Bronchial epithelial cell (primary cell): ENCODE data around the gene FARSA. TPM values are rescaled to one million over a fixed set of nuclear protein-coding genes. Genes with fewer than 3 reads are reported as not detected.
"Not testable (repeated sequence)": the region's sequence is repeated elsewhere in the genome, so short reads cannot be mapped to it uniquely, and the experiment has no call there.

Experiments
- DNase-seq: peaks from one replicate; pipeline ENCODE4 v3.0.0-alpha.2; 2010; ENCODE audit warnings: low read depth
- FAIRE-seq: peaks from 2 replicates; lab custom pipeline; 2011; peaks lifted over from hg19 to GRCh38; lab: Jason Lieb, UNC
- H3K27me3 ChIP-seq: 2 replicates; pipeline ENCODE4 v1.5.1; 2011; ENCODE audit warnings: low read length; ENCODE audit not compliant: control insufficient read depth, insufficient read depth
- H3K36me3 ChIP-seq: 2 replicates; pipeline ENCODE4 v1.5.1; 2011; ENCODE audit warnings: low read length; ENCODE audit not compliant: control insufficient read depth, insufficient read depth
- H3K4me3 ChIP-seq: 2 replicates; pipeline ENCODE4 v1.5.1; 2011; ENCODE audit warnings: mild to moderate bottlenecking, low read depth, low read length, control low read depth
- total RNA-seq: library from RNA; depleted of rRNA; stranded (reverse); fragments of >200 nt; gene quantifications from 2 replicates; pipeline ENCODE4 v1.2.1, GENCODE V29; 2014
- TF ChIP-seq, protein P1 (sequence below): IDR thresholded peaks from 2 replicates; pipeline ENCODE4 v1.5.1; 2011; ENCODE audit warnings: mild to moderate bottlenecking, moderate library complexity, low read length, control low read depth, inconsistent platforms; ENCODE audit not compliant: insufficient read depth, severe bottlenecking

Gene FARSA
- total RNA-seq, 1 donor from 2014 or later, result 55.5 TPM

DNA sequence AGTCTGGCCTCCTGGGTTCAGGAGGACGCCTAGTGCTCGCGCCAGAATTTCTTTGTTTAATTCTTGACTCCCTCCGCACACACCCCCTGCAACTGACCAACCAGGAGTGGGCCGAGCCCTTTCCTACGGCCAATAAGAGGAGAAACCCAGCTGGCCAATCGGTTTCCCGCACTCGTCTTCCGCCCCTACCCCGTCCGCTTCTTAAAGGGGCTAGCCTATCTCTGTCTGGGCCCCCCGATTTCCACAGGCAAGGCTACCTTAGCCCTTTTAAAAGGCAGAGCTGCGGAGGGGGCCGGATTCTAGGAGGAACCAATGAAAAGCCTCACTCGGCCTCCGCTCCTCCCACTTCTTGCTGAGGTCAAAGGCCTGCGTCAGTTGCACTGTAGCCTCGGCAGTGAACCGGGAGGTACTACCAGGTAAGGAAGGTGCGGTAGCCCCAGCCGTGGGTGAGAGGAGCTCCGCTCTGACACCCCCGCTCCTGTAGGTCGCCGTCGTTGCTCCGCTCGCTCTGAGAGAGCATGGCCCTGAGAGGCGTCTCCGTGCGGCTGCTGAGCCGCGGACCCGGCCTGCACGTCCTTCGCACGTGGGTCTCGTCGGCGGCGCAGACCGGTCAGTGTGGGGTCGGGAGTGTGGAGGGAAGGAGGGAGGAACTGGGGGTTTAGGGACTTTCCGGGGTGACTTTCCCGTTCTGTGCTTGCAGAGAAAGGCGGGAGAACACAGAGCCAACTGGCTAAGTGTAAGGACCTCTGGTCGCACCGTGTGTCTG, 42.5 kb downstream of the FARSA start, which contains the start of gene GCDH:
Gene GCDH (plus strand): TSS at position 374 of the 766 bp plus-strand sequence. CDS start 145 bp downstream, at position 519.
- TF ChIP-seq, protein P1, sequence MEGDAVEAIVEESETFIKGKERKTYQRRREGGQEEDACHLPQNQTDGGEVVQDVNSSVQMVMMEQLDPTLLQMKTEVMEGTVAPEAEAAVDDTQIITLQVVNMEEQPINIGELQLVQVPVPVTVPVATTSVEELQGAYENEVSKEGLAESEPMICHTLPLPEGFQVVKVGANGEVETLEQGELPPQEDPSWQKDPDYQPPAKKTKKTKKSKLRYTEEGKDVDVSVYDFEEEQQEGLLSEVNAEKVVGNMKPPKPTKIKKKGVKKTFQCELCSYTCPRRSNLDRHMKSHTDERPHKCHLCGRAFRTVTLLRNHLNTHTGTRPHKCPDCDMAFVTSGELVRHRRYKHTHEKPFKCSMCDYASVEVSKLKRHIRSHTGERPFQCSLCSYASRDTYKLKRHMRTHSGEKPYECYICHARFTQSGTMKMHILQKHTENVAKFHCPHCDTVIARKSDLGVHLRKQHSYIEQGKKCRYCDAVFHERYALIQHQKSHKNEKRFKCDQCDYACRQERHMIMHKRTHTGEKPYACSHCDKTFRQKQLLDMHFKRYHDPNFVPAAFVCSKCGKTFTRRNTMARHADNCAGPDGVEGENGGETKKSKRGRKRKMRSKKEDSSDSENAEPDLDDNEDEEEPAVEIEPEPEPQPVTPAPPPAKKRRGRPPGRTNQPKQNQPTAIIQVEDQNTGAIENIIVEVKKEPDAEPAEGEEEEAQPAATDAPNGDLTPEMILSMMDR, result no peak

DNA sequence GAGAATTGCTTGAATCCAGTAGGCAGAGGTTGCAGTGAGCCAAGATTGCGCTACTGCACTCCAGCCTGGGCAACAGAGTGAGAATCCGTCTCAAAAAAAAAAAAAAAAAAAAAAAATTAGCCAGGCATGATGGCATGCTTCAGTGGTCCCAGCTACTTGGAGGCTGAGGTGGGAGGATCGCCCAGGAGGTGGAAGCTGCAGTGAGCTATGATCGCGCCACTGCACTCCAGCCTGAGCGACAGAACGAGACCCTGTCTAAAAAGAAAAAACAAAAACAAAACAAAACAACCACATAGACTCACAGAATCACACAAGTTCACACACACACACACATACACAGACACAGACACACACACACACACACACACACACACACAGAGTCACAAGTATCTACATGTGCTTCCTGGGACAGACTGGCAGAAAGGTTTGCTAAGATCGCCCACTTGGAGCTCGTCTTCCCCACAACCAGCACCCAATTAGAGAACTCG, 43.2 kb downstream of the FARSA start:
- not testable (repeated sequence) for FAIRE-seq, H3K4me3 ChIP-seq

More for the DNA sequence above, 42.5 kb downstream of the FARSA start, which contains the start of gene GCDH:
- H3K36me3 ChIP-seq, result peaks cover 3% of the 10 kb centered on the region
- no peak for FAIRE-seq
- peak; percentile 96 for DNase-seq
- H3K27me3 ChIP-seq, result no peaks in the 10 kb centered on the region
- H3K4me3 ChIP-seq, result peak within 1 kb of the TSS; percentile 83

DNA sequence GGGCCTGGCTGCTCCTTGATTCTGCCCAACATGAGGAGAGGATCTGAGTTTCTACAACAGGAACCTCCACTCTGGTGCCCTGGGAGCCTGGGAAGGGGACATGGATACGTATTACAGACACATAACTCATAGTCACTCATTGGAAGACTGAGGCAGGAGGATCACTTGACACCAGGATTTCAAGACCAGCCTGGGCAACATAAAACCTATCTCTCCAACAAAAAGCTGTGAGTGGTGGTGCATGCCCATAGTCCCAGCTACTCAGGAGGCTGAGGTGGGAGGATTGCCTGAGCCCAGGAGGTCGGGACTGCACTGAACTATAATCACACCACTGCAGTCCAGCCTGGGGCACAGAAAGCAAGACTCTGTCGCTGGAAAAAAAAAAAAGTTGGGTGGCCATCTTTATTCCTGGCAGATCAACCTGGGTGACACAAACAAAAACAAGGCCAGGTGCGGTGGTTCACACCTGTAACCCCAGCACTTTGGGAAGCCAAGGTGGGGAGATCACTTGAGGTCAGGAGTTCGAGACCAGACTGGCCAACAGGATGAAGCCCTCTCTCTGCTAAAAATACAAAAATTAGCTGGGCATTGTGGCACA, 45.4 kb downstream of the FARSA start:
- FAIRE-seq (no peak), DNase-seq (no peak)
- no peaks in the 10 kb centered on the region for H3K27me3 ChIP-seq
- TF ChIP-seq, protein P1, result no peak
- no peak overlapping the region for H3K4me3 ChIP-seq
- H3K36me3 ChIP-seq, result no peaks in the 10 kb centered on the region

More for the DNA sequence above, 43.2 kb downstream of the FARSA start:
- not testable (repeated sequence) for H3K36me3 ChIP-seq, H3K27me3 ChIP-seq, DNase-seq

GRCh38 chr19:12886969-12887747, 46.4 kb downstream of the FARSA start, which contains the start of gene KLF1:
Gene KLF1, minus strand, starts transcription at chr19:12887201. Its CDS starts 61 bp downstream, at chr19:12887140.
- Histone ChIP-seq H3K27me3 (no peaks in the 10 kb centered on the region), H3K36me3 (no peaks in the 10 kb centered on the region), H3K4me3 (no peak within 1 kb of the TSS)
- DNase-seq (no peak), FAIRE-seq (no peak)
- TF ChIP-seq, protein P1, result no peak

GRCh38 chr19:12886651-12886968, 46.9 kb downstream of the FARSA start:
- TF ChIP-seq, protein P1, result no peak
- FAIRE-seq (no peak), DNase-seq (no peak)
- H3K36me3 ChIP-seq, result no peaks in the 10 kb centered on the region
- H3K4me3 ChIP-seq, result no peak overlapping the region
- H3K27me3 ChIP-seq, result no peaks in the 10 kb centered on the region
